ENCODE results near the gene ACTR8.

ACTR8 gene

GRCh38 chr3:53856964-53857363, 25.0 kb downstream of the ACTR8 start:
- TF ChIP-seq CTCF (IDR thresholded peaks at IDR 0.05; ENCODE audit: extremely low read depth, insufficient read depth, missing control alignments): no peak
- in situ Hi-C loops (cut with MboI; ENCODE audit: low pct_unique_long_range_greater_than_20kb, low sequenced_read_pairs, unreplicated experiment): no loop called here
- DNase-seq (ENCODE audit: low spot score): no peak

GRCh38 chr3:53850895-53851294, 31.1 kb downstream of the ACTR8 start:
- no peak for TF ChIP-seq CTCF (IDR thresholded peaks at IDR 0.05; ENCODE audit: extremely low read depth, insufficient read depth, missing control alignments)
- DNase-seq (ENCODE audit: low spot score): no peak
- in situ Hi-C loops (cut with MboI; ENCODE audit: low pct_unique_long_range_greater_than_20kb, low sequenced_read_pairs, unreplicated experiment): no loop called here

GRCh38 chr3:53849916-53850315, 32.0 kb downstream of the ACTR8 start:
- no peak for TF ChIP-seq CTCF (IDR thresholded peaks at IDR 0.05; ENCODE audit: extremely low read depth, insufficient read depth, missing control alignments)
- in situ Hi-C loops (cut with MboI; ENCODE audit: low pct_unique_long_range_greater_than_20kb, low sequenced_read_pairs, unreplicated experiment): no loop called here
- no peak for DNase-seq (ENCODE audit: low spot score)

- DNase-seq (ENCODE audit: low spot score): no peak
- in situ Hi-C loops (cut with MboI; ENCODE audit: low pct_unique_long_range_greater_than_20kb, low sequenced_read_pairs, unreplicated experiment): no loop called here
- no peak for TF ChIP-seq CTCF (IDR thresholded peaks at IDR 0.05; ENCODE audit: extremely low read depth, insufficient read depth, missing control alignments)
Observed at GRCh38 chr3:53846851-53847155, 35.1 kb downstream of the ACTR8 start.

- TF ChIP-seq CTCF (IDR thresholded peaks at IDR 0.05; ENCODE audit: extremely low read depth, insufficient read depth, missing control alignments): peak; percentile 15
- in situ Hi-C loops (cut with MboI; ENCODE audit: low pct_unique_long_range_greater_than_20kb, low sequenced_read_pairs, unreplicated experiment): no loop called here
- DNase-seq (ENCODE audit: low spot score): peak; percentile 73
Observed at GRCh38 chr3:53846134-53846850, 35.7 kb downstream of the ACTR8 start, which contains the start of the genes CHDH and IL17RB. Gene CHDH (minus strand): TSS chr3:53846419. CDS start chr3:53824008, 22,411 bp downstream. Gene IL17RB (plus strand): TSS chr3:53846568. CDS start chr3:53846589, 21 bp downstream.

- no peak for TF ChIP-seq CTCF (IDR thresholded peaks at IDR 0.05; ENCODE audit: extremely low read depth, insufficient read depth, missing control alignments)
- in situ Hi-C loops (cut with MboI; ENCODE audit: low pct_unique_long_range_greater_than_20kb, low sequenced_read_pairs, unreplicated experiment): no loop called here
- DNase-seq (ENCODE audit: low spot score): no peak
Observed at GRCh38 chr3:53845881-53846133, 36.1 kb downstream of the ACTR8 start.
